Stimulated activated memory B cell treated with anti-CD40 and anti-IgM and Interleukin-4, amounts not matched to agents 10 μg/mL and 1 μg/mL and 100 μg/mL, for 72 hours (primary cell): Measurements from ENCODE around the gene E2F4.

ENCODE experiments used
- ATAC-seq: fragments of 150-1000 bp; cut with Tn5 transposase; 2 replicates; pipeline ENCODE4 v1.10.0; 2021
- H3K27ac Mint-ChIP-seq: one replicate; pipeline ENCODE4 v1.8.0; 2022; ENCODE audit warnings: mild to moderate bottlenecking, mixed read lengths
- H3K27me3 Mint-ChIP-seq: one replicate; pipeline ENCODE4 v1.8.0; 2022; ENCODE audit warnings: mixed read lengths
- H3K36me3 Mint-ChIP-seq: one replicate; pipeline ENCODE4 v1.8.0; 2022; ENCODE audit warnings: mixed read lengths
- H3K4me1 Mint-ChIP-seq: one replicate; pipeline ENCODE4 v1.8.0; 2022; ENCODE audit warnings: mixed read lengths
- H3K4me3 Mint-ChIP-seq: one replicate; pipeline ENCODE4 v1.8.0; 2022; ENCODE audit warnings: mild to moderate bottlenecking, moderate library complexity, mixed read lengths
- H3K9me3 Mint-ChIP-seq: one replicate; pipeline ENCODE4 v1.8.0; 2022; ENCODE audit warnings: mixed read lengths

The E2F4 gene

GRCh38 chr16:67236563-67237395 lies 44.8 kb downstream of the E2F4 start:
- no peak overlapping the region for H3K4me3 Mint-ChIP-seq
- H3K4me1 Mint-ChIP-seq: peaks cover 8% of the 10 kb centered on the region
- ATAC-seq: peak; percentile 73
- no peaks in the 10 kb centered on the region for H3K27me3 Mint-ChIP-seq
- H3K36me3 Mint-ChIP-seq: peaks cover 64% of the 10 kb centered on the region
- H3K9me3 Mint-ChIP-seq: no peaks in the 10 kb centered on the region
- no peak overlapping the region for H3K27ac Mint-ChIP-seq

DNA sequence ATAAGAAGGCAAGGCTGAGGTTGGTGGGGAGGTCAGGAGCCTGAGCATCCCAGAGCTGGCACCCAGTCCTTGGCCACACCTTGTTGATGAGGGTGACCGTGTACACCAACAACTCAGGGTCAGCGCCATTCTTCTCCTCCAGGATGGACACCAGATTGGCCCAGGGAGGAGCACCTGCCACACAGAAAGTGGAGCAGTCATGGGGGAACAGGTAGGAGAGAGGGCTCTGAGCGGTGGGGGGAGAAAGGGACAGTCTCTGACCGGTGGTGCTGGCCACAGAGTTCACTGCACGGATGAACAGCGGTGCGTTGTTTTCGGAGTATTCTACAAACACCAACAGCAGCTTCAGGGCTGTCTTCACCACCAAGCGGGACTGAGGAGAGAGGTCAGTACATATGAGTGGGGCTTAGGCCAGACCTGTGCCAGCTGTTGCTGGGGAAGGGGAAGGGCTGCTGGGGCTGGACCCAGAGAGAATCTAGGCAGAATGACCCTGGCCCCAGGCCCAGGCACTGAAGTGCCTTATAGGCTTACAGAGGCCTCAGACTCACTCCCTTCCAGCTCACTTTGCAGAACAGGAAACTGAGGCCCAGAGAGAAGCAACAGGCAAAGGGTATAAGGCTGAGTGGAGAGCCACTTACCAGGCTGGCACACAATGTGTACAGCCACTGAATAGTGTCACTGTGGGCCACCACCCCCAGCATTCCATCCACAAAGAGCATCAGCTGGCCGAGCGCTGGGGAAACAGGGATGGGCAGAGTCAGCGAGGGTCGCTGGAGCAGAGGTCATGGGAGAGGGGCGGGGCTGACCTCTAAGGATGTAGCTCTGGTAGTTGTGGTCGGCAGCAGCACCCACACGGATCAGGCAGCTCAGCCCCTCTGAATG lies 45.7 kb downstream of the E2F4 start:
- peaks cover 11% of the 10 kb centered on the region for H3K4me1 Mint-ChIP-seq
- ATAC-seq: no peak
- H3K4me3 Mint-ChIP-seq: no peak overlapping the region
- peaks cover 55% of the 10 kb centered on the region for H3K36me3 Mint-ChIP-seq
- H3K9me3 Mint-ChIP-seq: no peaks in the 10 kb centered on the region
- H3K27me3 Mint-ChIP-seq: no peaks in the 10 kb centered on the region
- no peak overlapping the region for H3K27ac Mint-ChIP-seq

DNA sequence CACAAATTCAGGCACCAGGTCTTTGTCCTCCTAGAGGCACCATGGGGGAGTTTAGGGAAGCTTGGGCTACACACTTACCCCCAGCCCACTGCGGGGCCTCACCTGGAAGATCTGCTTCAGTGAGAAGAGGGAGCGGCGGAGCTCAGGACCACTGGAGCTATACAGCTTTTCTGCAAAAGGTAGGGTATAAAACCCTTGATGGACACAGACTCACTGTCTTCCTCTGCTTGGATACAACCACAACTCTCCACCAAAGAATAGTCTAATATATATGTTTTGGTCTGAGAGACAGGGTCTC lies 46.3 kb downstream of the E2F4 start:
- Mint-ChIP-seq H3K27ac (no peak overlapping the region), H3K4me3 (no peak overlapping the region), H3K36me3 (peaks cover 54% of the 10 kb centered on the region), H3K9me3 (no peaks in the 10 kb centered on the region), H3K27me3 (no peaks in the 10 kb centered on the region), H3K4me1 (peaks cover 14% of the 10 kb centered on the region)
- no peak for ATAC-seq

DNA sequence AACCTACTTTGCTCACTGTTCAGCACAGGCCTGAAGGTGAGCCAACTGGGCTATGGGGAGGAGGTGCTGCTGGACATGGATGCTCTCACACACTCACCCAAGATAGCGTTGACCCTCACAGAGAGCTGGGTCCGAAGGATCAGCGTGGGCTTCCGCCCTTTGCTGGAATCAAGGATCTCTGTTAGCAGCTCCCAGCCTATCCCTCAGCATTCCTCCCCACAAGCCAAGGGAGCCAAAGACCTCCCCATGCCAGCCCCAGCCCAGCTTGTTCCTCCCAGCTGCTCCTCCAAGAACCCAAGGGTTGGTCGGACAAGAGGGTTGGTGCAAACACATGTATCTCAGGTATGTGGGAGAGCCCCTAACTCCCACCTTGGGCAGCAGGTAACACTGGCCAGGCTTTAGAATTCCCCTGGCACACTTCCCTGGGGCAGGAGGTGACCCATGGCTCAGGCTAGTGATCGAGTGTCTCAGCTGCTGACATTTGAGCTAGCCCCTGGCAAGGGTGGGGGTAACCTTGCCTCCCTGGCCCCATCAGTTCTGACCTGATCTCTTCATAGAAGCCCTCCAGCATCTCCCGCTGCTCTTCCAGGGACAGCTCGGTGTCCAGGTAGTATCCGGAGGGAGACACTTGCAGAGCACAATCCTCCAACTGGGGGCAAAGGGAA lies 47.0 kb downstream of the E2F4 start:
- peaks cover 21% of the 10 kb centered on the region for H3K4me1 Mint-ChIP-seq

GRCh38 chr16:67240506-67240905 lies 48.6 kb downstream of the E2F4 start:
- no peak for ATAC-seq
- Mint-ChIP-seq H3K36me3 (peaks cover 38% of the 10 kb centered on the region), H3K9me3 (no peaks in the 10 kb centered on the region), H3K4me1 (peaks cover 37% of the 10 kb centered on the region), H3K27me3 (no peaks in the 10 kb centered on the region), H3K27ac (peak overlapping the region; percentile 69), H3K4me3 (no peak overlapping the region)

More for the DNA sequence above, 47.0 kb downstream of the E2F4 start:
- no peak for ATAC-seq
- H3K27ac Mint-ChIP-seq: no peak overlapping the region
- no peak overlapping the region for H3K4me3 Mint-ChIP-seq
- H3K27me3 Mint-ChIP-seq: no peaks in the 10 kb centered on the region
- H3K36me3 Mint-ChIP-seq: peaks cover 47% of the 10 kb centered on the region
- no peaks in the 10 kb centered on the region for H3K9me3 Mint-ChIP-seq

DNA sequence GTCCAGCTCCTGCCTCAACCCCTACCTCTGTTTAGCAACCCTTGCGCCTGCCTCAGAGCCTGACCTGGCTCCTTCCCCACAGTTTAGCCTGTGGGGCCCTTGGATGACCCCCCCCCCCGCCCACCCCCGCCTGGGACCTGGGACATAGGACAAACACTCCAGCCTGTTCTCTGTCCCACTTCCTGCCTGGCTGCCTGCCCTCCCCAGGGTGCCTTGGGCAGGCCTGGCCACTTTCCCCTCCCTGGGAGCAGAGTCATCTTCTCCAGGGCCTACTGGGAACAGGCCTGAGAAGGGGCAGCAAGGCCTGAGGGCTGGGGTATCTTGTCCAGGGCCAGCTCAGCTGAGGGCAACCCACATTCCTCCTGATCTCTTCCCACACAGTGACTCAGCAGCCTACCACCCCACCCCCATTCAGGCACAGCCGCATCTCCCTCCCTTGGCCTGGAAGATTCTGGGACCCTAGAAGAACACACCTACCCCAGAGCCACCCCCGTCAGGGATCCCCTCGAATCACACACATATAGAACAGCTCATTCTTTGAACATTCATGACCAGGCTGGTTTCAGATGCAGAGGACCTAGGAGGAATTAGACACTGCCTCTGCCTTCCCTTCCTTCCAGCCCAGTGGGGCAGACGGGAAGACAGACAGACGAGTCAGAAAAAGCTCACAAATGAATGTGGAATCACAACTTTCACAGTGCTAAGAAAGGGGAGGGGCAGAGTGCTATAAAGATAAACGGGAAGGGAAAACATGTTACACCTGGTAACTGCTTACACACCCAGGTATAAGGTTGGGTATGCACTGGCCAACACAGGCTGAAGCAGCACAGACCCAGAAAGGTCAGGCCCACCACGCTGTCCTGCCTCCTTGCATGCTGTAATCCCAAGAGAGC lies 49.3 kb downstream of the E2F4 start:
- peaks cover 32% of the 10 kb centered on the region for H3K36me3 Mint-ChIP-seq
- H3K9me3 Mint-ChIP-seq: no peaks in the 10 kb centered on the region
- H3K4me1 Mint-ChIP-seq: peaks cover 37% of the 10 kb centered on the region
- H3K4me3 Mint-ChIP-seq: no peak overlapping the region
- ATAC-seq: no peak
- H3K27ac Mint-ChIP-seq: peak overlapping the region; percentile 69
- H3K27me3 Mint-ChIP-seq: no peaks in the 10 kb centered on the region

GRCh38 chr16:67242138-67242730 lies 50.3 kb downstream of the E2F4 start:
- peaks cover 22% of the 10 kb centered on the region for H3K36me3 Mint-ChIP-seq
- no peaks in the 10 kb centered on the region for H3K27me3 Mint-ChIP-seq
- H3K9me3 Mint-ChIP-seq: no peaks in the 10 kb centered on the region
- H3K4me1 Mint-ChIP-seq: peaks cover 38% of the 10 kb centered on the region
- no peak overlapping the region for H3K4me3 Mint-ChIP-seq
- ATAC-seq: no peak
- H3K27ac Mint-ChIP-seq: peak overlapping the region; percentile 66

DNA sequence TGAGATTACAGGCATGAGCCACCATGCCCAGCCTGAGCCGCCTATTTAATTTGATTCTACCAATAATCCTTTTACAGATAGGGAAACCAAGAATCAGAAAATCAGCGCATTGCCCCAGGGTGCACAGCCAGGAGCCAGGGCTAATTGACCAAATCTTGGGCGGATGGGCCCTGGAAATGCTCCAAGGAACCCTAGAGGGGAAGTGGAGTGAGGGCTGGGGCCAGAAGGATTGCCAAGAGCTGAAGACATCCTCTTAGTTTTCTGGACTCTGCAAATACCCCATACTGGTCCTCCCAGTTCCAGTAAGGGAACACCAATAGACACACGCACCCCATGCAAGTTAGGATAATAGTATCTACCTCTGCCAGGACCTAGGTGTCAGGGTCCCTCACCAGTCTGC lies 51.5 kb downstream of the E2F4 start:
- no peak overlapping the region for H3K4me3 Mint-ChIP-seq
- peaks cover 51% of the 10 kb centered on the region for H3K4me1 Mint-ChIP-seq
- H3K27me3 Mint-ChIP-seq: peaks cover 8% of the 10 kb centered on the region
- H3K27ac Mint-ChIP-seq: peak overlapping the region; percentile 85
- H3K9me3 Mint-ChIP-seq: no peaks in the 10 kb centered on the region
- no peak for ATAC-seq
- H3K36me3 Mint-ChIP-seq: peaks cover 10% of the 10 kb centered on the region

DNA sequence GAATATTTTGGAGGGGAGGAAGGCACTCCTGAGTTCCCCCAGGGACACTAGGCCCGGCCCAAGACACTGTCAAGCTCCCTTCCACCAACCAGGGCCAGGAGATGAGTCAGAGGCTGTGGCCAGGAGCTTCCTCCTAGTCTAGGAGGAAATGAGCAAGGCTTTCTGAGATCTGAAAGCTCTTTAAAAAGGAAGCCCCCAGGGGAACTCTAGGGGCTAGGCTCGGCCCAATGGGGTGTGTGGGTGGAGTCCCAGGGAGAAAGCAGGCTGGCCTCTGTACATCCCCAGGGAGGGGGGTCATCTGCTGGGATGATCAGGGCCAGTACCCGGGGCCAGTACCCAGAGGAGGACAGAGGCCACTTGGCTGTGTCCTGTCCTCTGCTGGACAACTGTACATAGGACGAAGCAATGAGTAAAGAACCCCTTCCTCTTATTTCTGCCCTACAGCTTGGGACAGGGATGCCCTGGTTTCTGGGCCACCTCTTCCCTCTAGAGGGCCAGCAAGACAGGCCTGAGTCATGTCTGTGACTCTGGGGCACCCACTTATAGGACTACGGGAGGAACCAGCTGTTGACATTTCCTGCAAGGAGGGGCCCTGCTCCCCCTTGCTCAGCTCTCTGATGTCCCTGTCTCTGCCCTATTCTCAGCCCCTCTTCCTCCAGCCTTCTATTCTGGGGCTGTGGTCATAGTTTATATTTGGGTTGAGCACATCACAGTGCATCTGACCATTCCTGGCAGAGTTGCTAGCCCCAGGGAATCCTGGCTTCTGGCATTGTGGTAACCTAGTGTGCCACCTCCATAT lies 52.6 kb downstream of the E2F4 start:
- peak; percentile 84 for ATAC-seq
- peaks cover 15% of the 10 kb centered on the region for H3K27me3 Mint-ChIP-seq
- peak overlapping the region; percentile 85 for H3K27ac Mint-ChIP-seq
- peaks cover 58% of the 10 kb centered on the region for H3K4me1 Mint-ChIP-seq
- no peaks in the 10 kb centered on the region for H3K36me3 Mint-ChIP-seq
- peak overlapping the region; percentile 82 for H3K4me3 Mint-ChIP-seq
- no peaks in the 10 kb centered on the region for H3K9me3 Mint-ChIP-seq

DNA sequence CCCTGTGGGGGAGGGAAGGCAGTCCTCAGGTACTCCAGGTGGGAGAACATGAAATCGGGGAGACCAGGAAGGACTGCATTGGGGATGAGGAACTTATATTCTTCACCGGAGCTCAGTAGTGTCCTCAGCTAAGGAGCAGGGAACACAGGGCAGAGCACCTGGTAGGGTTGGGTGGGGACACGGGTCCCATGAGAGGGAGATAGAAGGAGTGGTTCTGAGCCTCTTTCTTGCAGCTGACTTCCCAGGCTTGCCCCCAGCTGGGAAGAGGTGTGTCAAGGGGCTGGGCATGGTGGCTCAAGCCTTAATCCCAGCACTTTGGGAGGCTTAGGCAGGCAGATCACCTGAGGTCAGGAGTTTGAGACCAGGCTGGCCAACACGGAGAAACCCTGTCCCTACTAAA lies 53.2 kb downstream of the E2F4 start:
- Mint-ChIP-seq H3K27ac (peak overlapping the region; percentile 85), H3K9me3 (no peaks in the 10 kb centered on the region), H3K36me3 (no peaks in the 10 kb centered on the region), H3K27me3 (peaks cover 21% of the 10 kb centered on the region), H3K4me3 (peak overlapping the region; percentile 82), H3K4me1 (peaks cover 63% of the 10 kb centered on the region)
- ATAC-seq: no peak

DNA sequence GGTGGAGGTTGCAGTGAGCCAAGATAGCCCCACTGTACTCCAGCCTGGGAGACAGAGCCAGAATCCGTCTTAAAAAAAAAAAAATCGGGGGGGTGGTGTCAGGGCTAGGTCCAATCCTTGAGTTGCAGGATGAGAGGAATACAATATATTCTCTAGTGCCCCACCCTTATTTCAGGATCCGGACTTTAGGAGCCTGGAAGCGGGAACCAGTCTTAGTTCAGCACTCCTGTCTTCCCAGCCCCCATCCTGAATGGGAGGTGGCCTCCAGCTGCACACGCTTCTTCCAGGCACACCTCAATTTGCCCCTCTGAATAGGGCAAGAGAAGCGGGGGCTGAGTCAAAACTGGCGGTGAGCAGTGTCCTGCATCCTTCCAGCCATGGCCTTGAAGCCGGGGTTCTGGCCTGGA lies 53.7 kb downstream of the E2F4 start:
- Mint-ChIP-seq H3K36me3 (no peaks in the 10 kb centered on the region), H3K27ac (peak overlapping the region; percentile 85), H3K4me1 (peaks cover 63% of the 10 kb centered on the region), H3K27me3 (peaks cover 26% of the 10 kb centered on the region), H3K9me3 (no peaks in the 10 kb centered on the region), H3K4me3 (peak overlapping the region; percentile 82)
- ATAC-seq: no peak

GRCh38 chr16:67246081-67246755 lies 54.3 kb downstream of the E2F4 start:
- Mint-ChIP-seq H3K4me3 (peak overlapping the region; percentile 82), H3K27me3 (peaks cover 30% of the 10 kb centered on the region), H3K36me3 (no peaks in the 10 kb centered on the region), H3K27ac (peak overlapping the region; percentile 85), H3K9me3 (no peaks in the 10 kb centered on the region), H3K4me1 (peaks cover 61% of the 10 kb centered on the region)
- peak; percentile 18 for ATAC-seq

- peaks cover 56% of the 10 kb centered on the region for H3K4me1 Mint-ChIP-seq
- ATAC-seq: peak; percentile 18
These were observed 54.8 kb downstream of the E2F4 start for GRCh38 chr16:67246756-67247191.

More at GRCh38 chr16:67246756-67247191, 54.8 kb downstream of the E2F4 start:
- H3K27ac Mint-ChIP-seq: peak overlapping the region; percentile 85
- H3K4me3 Mint-ChIP-seq: peak overlapping the region; percentile 82
- H3K27me3 Mint-ChIP-seq: peaks cover 30% of the 10 kb centered on the region
- H3K9me3 Mint-ChIP-seq: no peaks in the 10 kb centered on the region
- no peaks in the 10 kb centered on the region for H3K36me3 Mint-ChIP-seq
